Skeletal muscle tissue (tissue), 4 donors: ENCODE data around the gene TMEM163. TPM values are rescaled to one million over a fixed set of nuclear protein-coding genes. Genes with fewer than 3 reads are reported as not detected.

Source experiments
- H3K27ac ChIP-seq: one replicate; pipeline ENCODE4 v1.7.0; 2013; ENCODE audit warnings: mild to moderate bottlenecking, low read depth, low read length, inconsistent platforms
- H3K27me3 ChIP-seq, 3 donors: one replicate each; pipeline ENCODE4 v1.7.0; 2013; ENCODE audit warnings: low read length in 3 of 3; ENCODE audit not compliant: control insufficient read depth in 3 of 3, insufficient read depth in 3 of 3
- H3K36me3 ChIP-seq, 3 donors: one replicate each; pipeline ENCODE4 v1.7.0; 2013; ENCODE audit warnings: low read length in 3 of 3; ENCODE audit not compliant: control insufficient read depth in 3 of 3, insufficient read depth in 3 of 3
- H3K4me1 ChIP-seq, 3 donors: one replicate each; pipeline ENCODE4 v1.7.0; 2013; ENCODE audit warnings: low read length in 3 of 3, mild to moderate bottlenecking in 3 of 3; ENCODE audit not compliant: control insufficient read depth in 3 of 3, insufficient read depth in 3 of 3
- H3K4me3 ChIP-seq, 3 donors: one replicate each; pipeline ENCODE4 v1.7.0; 2013; ENCODE audit warnings: low read length in 3 of 3
- H3K9ac ChIP-seq, 3 donors: one replicate each; pipeline ENCODE4 v1.7.0; 2013; ENCODE audit warnings: low read length in 3 of 3, mild to moderate bottlenecking in 3 of 3, moderate library complexity in 2 of 3, low read depth in 1 of 3
- H3K9me3 ChIP-seq, 3 donors: one replicate each; pipeline ENCODE4 v1.7.0; 2013; ENCODE audit warnings: low read length in 3 of 3; ENCODE audit not compliant: control insufficient read depth in 3 of 3
- total RNA-seq: library from RNA; depleted of rRNA; stranded (reverse); fragments of >200 nt; gene quantifications from one replicate; pipeline ENCODE4 v1.2.3, GENCODE V29; 2014
- donor health status: Osteomylitis.

Gene TMEM163
- total RNA-seq, 1 donor from 2014 or later, result 1.0 TPM

- Histone ChIP-seq H3K36me3 (peaks cover under 1 to 4% (median 4%) of the 10 kb centered on the region in 3 donors), H3K4me3 (no peak overlapping the region), H3K9me3 (no peaks in the 10 kb centered on the region), H3K27ac (no peak overlapping the region), H3K4me1 (peaks cover 0 to 5% (median 2%) of the 10 kb centered on the region in 3 donors), H3K27me3 (peaks cover 0 to 2% (median 0%) of the 10 kb centered on the region in 3 donors), H3K9ac (no peak overlapping the region)
Observed at GRCh38 chr2:134441153-134441863, 277.5 kb downstream of the TMEM163 start.

GRCh38 chr2:134440336-134440909 is 278.4 kb downstream of the TMEM163 start:
- no peak overlapping the region for H3K9ac ChIP-seq
- H3K4me3 ChIP-seq, result no peak overlapping the region
- H3K36me3 ChIP-seq, result peaks cover 2 to 5% (median 4%) of the 10 kb centered on the region in 3 donors
- H3K27ac ChIP-seq, result no peak overlapping the region
- H3K9me3 ChIP-seq, result no peaks in the 10 kb centered on the region
- peaks cover 0 to 2% (median 0%) of the 10 kb centered on the region in 3 donors for H3K4me1 ChIP-seq
- no peaks in the 10 kb centered on the region for H3K27me3 ChIP-seq

GRCh38 chr2:134438371-134438770 is 280.4 kb downstream of the TMEM163 start:
- Histone ChIP-seq H3K9me3 (no peaks in the 10 kb centered on the region), H3K4me3 (no peak overlapping the region), H3K4me1 (no peaks in the 10 kb centered on the region), H3K27ac (no peak overlapping the region), H3K27me3 (no peaks in the 10 kb centered on the region), H3K36me3 (peaks cover 0 to 5% (median 3%) of the 10 kb centered on the region in 3 donors), H3K9ac (no peak overlapping the region)

- H3K4me1 ChIP-seq, result no peaks in the 10 kb centered on the region
- H3K9ac ChIP-seq, result no peak overlapping the region
- no peaks in the 10 kb centered on the region for H3K9me3 ChIP-seq
- no peak overlapping the region for H3K27ac ChIP-seq
- H3K36me3 ChIP-seq, result peaks cover 0 to 3% (median 3%) of the 10 kb centered on the region in 3 donors
- H3K4me3 ChIP-seq, result no peak overlapping the region
- no peaks in the 10 kb centered on the region for H3K27me3 ChIP-seq
Observed at GRCh38 chr2:134436706-134437105, 282.1 kb downstream of the TMEM163 start.

- Histone ChIP-seq H3K4me1 (no peaks in the 10 kb centered on the region), H3K27me3 (no peaks in the 10 kb centered on the region), H3K9me3 (no peaks in the 10 kb centered on the region), H3K36me3 (peaks cover 0 to 5% (median 3%) of the 10 kb centered on the region in 3 donors), H3K4me3 (no peak overlapping the region), H3K9ac (no peak overlapping the region), H3K27ac (no peak overlapping the region)
Observed at GRCh38 chr2:134435936-134436335, 282.9 kb downstream of the TMEM163 start.

- no peak overlapping the region for H3K9ac ChIP-seq
- H3K9me3 ChIP-seq, result no peaks in the 10 kb centered on the region
- H3K27me3 ChIP-seq, result no peaks in the 10 kb centered on the region
- H3K27ac ChIP-seq, result no peak overlapping the region
- peaks cover 0 to 5% (median 3%) of the 10 kb centered on the region in 3 donors for H3K36me3 ChIP-seq
- H3K4me3 ChIP-seq, result no peak overlapping the region
- H3K4me1 ChIP-seq, result no peaks in the 10 kb centered on the region
Observed at GRCh38 chr2:134435505-134435904, 283.3 kb downstream of the TMEM163 start.

- Histone ChIP-seq H3K36me3 (peaks cover 0 to 5% (median 3%) of the 10 kb centered on the region in 3 donors), H3K27ac (no peak overlapping the region)
Observed at GRCh38 chr2:134433979-134434378, 284.8 kb downstream of the TMEM163 start.

GRCh38 chr2:134433469-134433868 is 285.3 kb downstream of the TMEM163 start:
- H3K4me3 ChIP-seq, result no peak overlapping the region
- no peaks in the 10 kb centered on the region for H3K4me1 ChIP-seq
- H3K9ac ChIP-seq, result no peak overlapping the region
- H3K9me3 ChIP-seq, result no peaks in the 10 kb centered on the region
- no peaks in the 10 kb centered on the region for H3K27me3 ChIP-seq
- no peak overlapping the region for H3K27ac ChIP-seq
- H3K36me3 ChIP-seq, result peaks cover 0 to 5% (median 3%) of the 10 kb centered on the region in 3 donors

More at GRCh38 chr2:134433979-134434378, 284.8 kb downstream of the TMEM163 start:
- Histone ChIP-seq H3K9ac (no peak overlapping the region), H3K4me1 (no peaks in the 10 kb centered on the region), H3K4me3 (no peak overlapping the region), H3K27me3 (no peaks in the 10 kb centered on the region), H3K9me3 (no peaks in the 10 kb centered on the region)

GRCh38 chr2:134432435-134432883 is 286.3 kb downstream of the TMEM163 start:
- peaks cover 0 to 8% (median 5%) of the 10 kb centered on the region in 3 donors for H3K36me3 ChIP-seq
- H3K4me1 ChIP-seq, result no peaks in the 10 kb centered on the region
- no peak overlapping the region for H3K9ac ChIP-seq
- H3K27ac ChIP-seq, result no peak overlapping the region
- no peaks in the 10 kb centered on the region for H3K27me3 ChIP-seq
- no peak overlapping the region for H3K4me3 ChIP-seq
- no peaks in the 10 kb centered on the region for H3K9me3 ChIP-seq

- Histone ChIP-seq H3K4me1 (no peaks in the 10 kb centered on the region), H3K36me3 (peaks cover 0 to 8% (median 5%) of the 10 kb centered on the region in 3 donors), H3K27me3 (no peaks in the 10 kb centered on the region), H3K9me3 (no peaks in the 10 kb centered on the region), H3K4me3 (no peak overlapping the region), H3K27ac (no peak overlapping the region), H3K9ac (no peak overlapping the region)
Observed at GRCh38 chr2:134431838-134432434, 286.9 kb downstream of the TMEM163 start.
